Mesendoderm (in vitro differentiated cells): ENCODE results near the gene UNC119.

Source experiments
- DNase-seq: peaks from one replicate; pipeline ENCODE4 v3.0.0; 2013
- H2AK5ac ChIP-seq: 2 replicates; pipeline ENCODE4 v1.6.1; 2013; ENCODE audit warnings: low read length, inconsistent platforms
- H2BK120ac ChIP-seq: 2 replicates; pipeline ENCODE4 v1.6.1; 2013; ENCODE audit warnings: low read depth, mild to moderate bottlenecking, low read length, moderate library complexity, mixed read lengths
- H2BK15ac ChIP-seq: replicated peaks from 2 replicates; pipeline ENCODE4 v1.6.1; 2013; ENCODE audit warnings: low read depth, mild to moderate bottlenecking, moderate library complexity
- H2BK5ac ChIP-seq: 2 replicates; pipeline ENCODE4 v1.6.1; 2013; ENCODE audit warnings: low read length, inconsistent platforms
- H3K18ac ChIP-seq: 2 replicates; pipeline ENCODE4 v1.6.1; 2013; ENCODE audit warnings: mild to moderate bottlenecking, low read length, mixed read lengths
- H3K23ac ChIP-seq: one replicate; pipeline ENCODE4 v1.6.1; 2013; ENCODE audit warnings: low read length
- H3K27ac ChIP-seq: 2 replicates; pipeline ENCODE4 v1.5.1; 2013; ENCODE audit warnings: low read depth, mild to moderate bottlenecking, inconsistent platforms, low read length, moderate library complexity
- H3K27me3 ChIP-seq: 2 replicates; pipeline ENCODE4 v1.6.1; 2013; ENCODE audit warnings: low read length, control low read depth, mild to moderate bottlenecking, inconsistent platforms; ENCODE audit not compliant: insufficient read depth, poor library complexity
- H3K36me3 ChIP-seq: 2 replicates; pipeline ENCODE4 v1.6.1; 2013; ENCODE audit warnings: low read length, inconsistent platforms; ENCODE audit not compliant: control insufficient read depth, insufficient read depth
- H3K4ac ChIP-seq: one replicate; pipeline ENCODE4 v1.6.1; 2013; ENCODE audit warnings: low read depth, mild to moderate bottlenecking, low read length, moderate library complexity
- H3K4me1 ChIP-seq: 2 replicates; pipeline ENCODE4 v1.6.1; 2013; ENCODE audit warnings: low read depth, low read length, inconsistent platforms; ENCODE audit not compliant: control insufficient read depth
- H3K4me2 ChIP-seq: 2 replicates; pipeline ENCODE4 v1.6.1; 2013; ENCODE audit warnings: low read length
- H3K4me3 ChIP-seq: 2 replicates; pipeline ENCODE4 v1.5.1; 2013; ENCODE audit warnings: mild to moderate bottlenecking, low read length
- H3K56ac ChIP-seq: one replicate; pipeline ENCODE4 v1.6.1; 2013; ENCODE audit warnings: low read length
- H3K79me1 ChIP-seq: 2 replicates; pipeline ENCODE4 v1.6.1; 2013; ENCODE audit warnings: low read length, inconsistent platforms
- H3K79me2 ChIP-seq: 2 replicates; pipeline ENCODE4 v1.6.1; 2013; ENCODE audit warnings: mild to moderate bottlenecking, low read length; ENCODE audit not compliant: control insufficient read depth, insufficient read depth
- H3K9ac ChIP-seq: 2 replicates; pipeline ENCODE4 v1.6.1; 2013; ENCODE audit warnings: low read length, inconsistent platforms
- H4K5ac ChIP-seq: one replicate; pipeline ENCODE4 v1.6.1; 2013; ENCODE audit warnings: low read length
- H4K8ac ChIP-seq: one replicate; pipeline ENCODE4 v1.6.1; 2013; ENCODE audit warnings: low read depth, mild to moderate bottlenecking, control low read depth, low read length, moderate library complexity
- WGBS: extraction: QIAGEN DNeasy Blood & Tissue Kit; methylation state at CpG from one replicate; pipeline ENCODE4 v1.1.7; 2013; ENCODE audit warnings: low lambda C conversion rate, missing lambda C conversion rate; ENCODE audit not compliant: insufficient coverage; ENCODE audit errors: extremely low coverage; 5-methylcytosine and 5-hydroxymethylcytosine counted together

The UNC119 gene

GRCh38 chr17:28536532-28537218 is 15.7 kb downstream of the UNC119 start:
- Histone ChIP-seq H2BK120ac (no peak overlapping the region), H3K36me3 (no peaks in the 10 kb centered on the region), H3K79me2 (no peaks in the 10 kb centered on the region), H3K4me3 (no peak overlapping the region), H2AK5ac (no peak overlapping the region), H3K9ac (no peak overlapping the region), H3K4me2 (no peak overlapping the region), H4K8ac (no peak overlapping the region), H3K56ac (no peak overlapping the region), H3K4ac (no peak overlapping the region), H3K27ac (no peak overlapping the region), H3K23ac (no peak overlapping the region), H3K18ac (no peak overlapping the region), H4K5ac (no peak overlapping the region), H2BK15ac (no peak overlapping the region), H3K79me1 (no peaks in the 10 kb centered on the region), H3K27me3 (no peaks in the 10 kb centered on the region), H2BK5ac (no peak overlapping the region), H3K4me1 (no peaks in the 10 kb centered on the region)
- no CpG with 5 or more reads among the region's 9 CpGs for WGBS
- no peak for DNase-seq

- Histone ChIP-seq H3K18ac (no peak overlapping the region), H3K56ac (no peak overlapping the region), H3K4me3 (no peak overlapping the region), H3K4me2 (no peak overlapping the region), H2BK15ac (no peak overlapping the region), H2BK120ac (no peak overlapping the region), H3K27ac (no peak overlapping the region), H3K4ac (no peak overlapping the region), H3K27me3 (no peaks in the 10 kb centered on the region), H3K23ac (no peak overlapping the region), H2BK5ac (no peak overlapping the region), H3K79me2 (no peaks in the 10 kb centered on the region), H3K79me1 (no peaks in the 10 kb centered on the region), H2AK5ac (no peak overlapping the region), H4K8ac (no peak overlapping the region), H3K36me3 (no peaks in the 10 kb centered on the region), H4K5ac (no peak overlapping the region), H3K4me1 (no peaks in the 10 kb centered on the region), H3K9ac (no peak overlapping the region)
- no peak for DNase-seq
- WGBS: no CpG with 5 or more reads among the region's 11 CpGs
Observed at GRCh38 chr17:28534740-28535375, 17.6 kb downstream of the UNC119 start.

- no peak overlapping the region for H3K27ac ChIP-seq
Observed at GRCh38 chr17:28533091-28533807, 19.2 kb downstream of the UNC119 start.

GRCh38 chr17:28532050-28532960 is 20.1 kb downstream of the UNC119 start:
- no peak overlapping the region for H3K56ac ChIP-seq
- no peak overlapping the region for H2BK15ac ChIP-seq
- WGBS: no CpG with 5 or more reads among the region's 7 CpGs
- no peak overlapping the region for H3K4ac ChIP-seq
- no peak overlapping the region for H3K9ac ChIP-seq
- H3K4me1 ChIP-seq: no peaks in the 10 kb centered on the region
- no peak overlapping the region for H2BK120ac ChIP-seq
- no peak overlapping the region for H3K27ac ChIP-seq
- no peaks in the 10 kb centered on the region for H3K79me2 ChIP-seq
- H3K18ac ChIP-seq: no peak overlapping the region
- H2AK5ac ChIP-seq: no peak overlapping the region
- no peak overlapping the region for H4K8ac ChIP-seq
- H3K36me3 ChIP-seq: no peaks in the 10 kb centered on the region
- no peak for DNase-seq
- H3K23ac ChIP-seq: no peak overlapping the region
- no peak overlapping the region for H2BK5ac ChIP-seq
- H4K5ac ChIP-seq: no peak overlapping the region
- no peak overlapping the region for H3K4me2 ChIP-seq
- no peak overlapping the region for H3K4me3 ChIP-seq
- no peaks in the 10 kb centered on the region for H3K27me3 ChIP-seq
- no peaks in the 10 kb centered on the region for H3K79me1 ChIP-seq

More at GRCh38 chr17:28533091-28533807, 19.2 kb downstream of the UNC119 start:
- Histone ChIP-seq H3K27me3 (no peaks in the 10 kb centered on the region), H3K56ac (no peak overlapping the region), H2BK120ac (no peak overlapping the region), H3K9ac (no peak overlapping the region), H3K4ac (no peak overlapping the region), H2BK15ac (no peak overlapping the region), H3K23ac (no peak overlapping the region), H2AK5ac (no peak overlapping the region), H3K79me1 (no peaks in the 10 kb centered on the region), H3K4me3 (no peak overlapping the region), H3K36me3 (no peaks in the 10 kb centered on the region), H4K8ac (no peak overlapping the region), H4K5ac (no peak overlapping the region), H3K18ac (no peak overlapping the region), H2BK5ac (no peak overlapping the region), H3K4me2 (no peak overlapping the region), H3K4me1 (no peaks in the 10 kb centered on the region), H3K79me2 (no peaks in the 10 kb centered on the region)
- DNase-seq: no peak
- no CpG with 5 or more reads among the region's 16 CpGs for WGBS

GRCh38 chr17:28530926-28531325 is 21.5 kb downstream of the UNC119 start:
- Histone ChIP-seq H2BK5ac (no peak overlapping the region), H3K4me2 (no peak overlapping the region), H4K5ac (no peak overlapping the region), H4K8ac (no peak overlapping the region), H3K56ac (no peak overlapping the region), H3K4ac (no peak overlapping the region), H3K36me3 (no peaks in the 10 kb centered on the region), H2BK120ac (no peak overlapping the region), H3K27ac (no peak overlapping the region), H3K4me3 (no peak overlapping the region), H3K79me1 (no peaks in the 10 kb centered on the region), H3K9ac (no peak overlapping the region), H3K23ac (no peak overlapping the region), H3K27me3 (no peaks in the 10 kb centered on the region), H3K4me1 (no peaks in the 10 kb centered on the region), H2BK15ac (no peak overlapping the region), H3K18ac (no peak overlapping the region), H2AK5ac (no peak overlapping the region), H3K79me2 (no peaks in the 10 kb centered on the region)
- WGBS: no CpG with 5 or more reads among the region's 7 CpGs
- DNase-seq: no peak
